Psoas muscle (tissue), 8 donors: Measurements from ENCODE around the gene MED22. TPM values are rescaled to one million over a fixed set of nuclear protein-coding genes. Genes with fewer than 3 reads are reported as not detected.

Source experiments
- ATAC-seq, 4 donors: fragments of 200-7000 bp; cut with Tn5 transposase; one replicate each; pipeline ENCODE4 v1.9.1; 2020; ENCODE audit warnings: moderate library complexity in 3 of 4, mild to moderate bottlenecking in 2 of 4
- DNase-seq, 2 donors: peaks; one replicate each; pipeline ENCODE4 v3.0.0-alpha.2; 2020
- H3K27ac ChIP-seq: fragments of 200-600 bp; one replicate; pipeline ENCODE4 v1.8.0; 2022
- H3K27me3 ChIP-seq, 3 donors: fragments of 200-600 bp in 1 of 3; one replicate each; pipeline versions ENCODE4 v1.6.1 to v1.8.0; 2013 to 2022; ENCODE audit warnings: low read length in 2 of 3, mild to moderate bottlenecking in 2 of 3, moderate library complexity in 1 of 3; ENCODE audit not compliant: insufficient read depth in 3 of 3
- H3K36me3 ChIP-seq, 2 donors: fragments of 200-600 bp in 1 of 2; one replicate each; pipeline versions ENCODE4 v1.6.1 to v1.8.0; 2013 to 2022; ENCODE audit warnings: low read depth in 1 of 2, mild to moderate bottlenecking in 1 of 2, moderate library complexity in 1 of 2; ENCODE audit not compliant: insufficient read depth in 1 of 2
- H3K4me1 ChIP-seq: fragments of 200-600 bp; one replicate; pipeline ENCODE4 v1.8.0; 2022
- H3K4me3 ChIP-seq: fragments of 200-600 bp; one replicate; pipeline ENCODE4 v1.8.0; 2022; ENCODE audit warnings: mild to moderate bottlenecking
- H3K9me3 ChIP-seq: fragments of 200-600 bp; one replicate; pipeline ENCODE4 v1.8.0; 2022
- WGBS, 3 donors: extraction: QIAGEN DNeasy Blood & Tissue Kit; methylation state at CpG; one replicate each; pipeline versions ENCODE4 v1.1.6 to v1.1.7; 2013; 5-methylcytosine and 5-hydroxymethylcytosine counted together
- intact Hi-C, 2 donors: fragments of 100-400 bp; cut with DNase I; formaldehyde crosslinking; loops; one replicate each; pipeline versions ENCODE4 v1.11.0 to v1.14.2; 2022
- polyA plus RNA-seq, 3 donors: library from polyadenylated mRNA; stranded (reverse); fragments of 200-250 nt; gene quantifications; one replicate each; pipeline ENCODE4 v1.2.3, GENCODE V29; 2013
- total RNA-seq, 4 donors: library from RNA; stranded (reverse); fragmentation: NEBNext Ultra II Directional in 2 of 4; extraction: Animal tissue kit (Norgen Biotek cat#: 25700) in 2 of 4; gene quantifications; one replicate each; pipeline versions ENCODE4 v1.2.1 to v1.2.4, GENCODE V29; 2021 to 2023
- TF ChIP-seq, protein P1 (sequence below): fragments of 200-600 bp; IDR thresholded peaks from one replicate; pipeline ENCODE4 v1.8.0; 2022; ENCODE audit warnings: antibody characterized with exemption
- donor health status: healthy with polysubstance abuse.
- donor health status: DM: no; HTN: no; CAD: no; lungs with moderate emphysema.
- donor health status: Bipolar disorder and iron deficiency.
- donor health status: healthy.
- donor health status: DM: yes; HTN: yes; CAD: no.
- donor health status: DM: no; HTN: no; CAD: no.
- donor health status: DM: no; HTN: no; CAD: no.
- donor health status: DM: yes; HTN: yes; CAD: no.

Gene MED22
- total and polyA plus RNA-seq, 7 donors: 7.5 to 43.5 (median 14.4) TPM

DNA sequence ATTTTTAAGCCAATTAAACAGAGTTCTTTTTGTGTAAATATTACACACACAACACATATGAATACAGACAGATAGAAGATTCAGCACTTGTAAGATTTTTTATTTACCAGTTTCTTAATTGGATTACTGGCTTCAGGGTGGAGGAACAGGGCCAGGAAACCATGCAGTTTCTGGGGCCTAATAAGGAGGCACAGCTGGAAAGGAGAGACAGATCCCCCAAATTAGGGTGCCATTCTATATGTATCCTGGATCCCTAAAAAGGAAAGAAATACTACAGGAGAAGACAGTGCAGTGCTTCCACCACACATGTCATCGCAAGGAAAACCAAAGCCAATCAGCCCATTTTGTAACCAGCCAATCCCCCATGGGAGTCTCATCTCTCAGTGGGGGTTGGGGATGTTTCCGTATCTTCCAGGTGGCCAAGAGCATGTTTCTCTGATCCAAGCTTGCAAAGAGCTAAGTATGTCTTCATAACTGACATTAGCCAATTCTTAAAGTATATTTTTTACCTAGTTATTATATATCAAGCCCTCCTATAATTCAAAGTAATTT, 57.1 kb downstream of the MED22 start:
- no peak overlapping the region for H3K4me3 ChIP-seq
- peaks cover 6% of the 10 kb centered on the region for H3K9me3 ChIP-seq
- no peak overlapping the region for H3K27ac ChIP-seq
- H3K4me1 ChIP-seq: no peaks in the 10 kb centered on the region
- TF ChIP-seq, protein P1, sequence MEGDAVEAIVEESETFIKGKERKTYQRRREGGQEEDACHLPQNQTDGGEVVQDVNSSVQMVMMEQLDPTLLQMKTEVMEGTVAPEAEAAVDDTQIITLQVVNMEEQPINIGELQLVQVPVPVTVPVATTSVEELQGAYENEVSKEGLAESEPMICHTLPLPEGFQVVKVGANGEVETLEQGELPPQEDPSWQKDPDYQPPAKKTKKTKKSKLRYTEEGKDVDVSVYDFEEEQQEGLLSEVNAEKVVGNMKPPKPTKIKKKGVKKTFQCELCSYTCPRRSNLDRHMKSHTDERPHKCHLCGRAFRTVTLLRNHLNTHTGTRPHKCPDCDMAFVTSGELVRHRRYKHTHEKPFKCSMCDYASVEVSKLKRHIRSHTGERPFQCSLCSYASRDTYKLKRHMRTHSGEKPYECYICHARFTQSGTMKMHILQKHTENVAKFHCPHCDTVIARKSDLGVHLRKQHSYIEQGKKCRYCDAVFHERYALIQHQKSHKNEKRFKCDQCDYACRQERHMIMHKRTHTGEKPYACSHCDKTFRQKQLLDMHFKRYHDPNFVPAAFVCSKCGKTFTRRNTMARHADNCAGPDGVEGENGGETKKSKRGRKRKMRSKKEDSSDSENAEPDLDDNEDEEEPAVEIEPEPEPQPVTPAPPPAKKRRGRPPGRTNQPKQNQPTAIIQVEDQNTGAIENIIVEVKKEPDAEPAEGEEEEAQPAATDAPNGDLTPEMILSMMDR: no peak
- 84 to 88% (median 87%) methylated on average over 2 of the region's 2 CpGs for WGBS, 3 donors
- no peaks in the 10 kb centered on the region for H3K36me3 ChIP-seq
- no peak for DNase-seq
- no peak for ATAC-seq
- intact Hi-C loops: no loop called here
- H3K27me3 ChIP-seq: peaks cover 0 to 37% (median 4%) of the 10 kb centered on the region in 3 donors

Other genes starting within 250 kb of the MED22 start
- 10 to 100 TPM; 13.3 to 64.6 (median 21.4) TPM for gene RALGDS, start 226.9 kb downstream of the MED22 start, total RNA-seq
- 10 to 100 TPM; 12.3 to 21.1 (median 17.2) TPM for gene RALGDS, start 226.9 kb downstream of the MED22 start, polyA plus RNA-seq
- 1 to 10 TPM; 2.0 to 4.4 (median 3.3) TPM for gene GBGT1, start 184.2 kb downstream of the MED22 start, total RNA-seq
- 1 to 10 TPM; 1.6 to 2.9 (median 2.7) TPM for gene GBGT1, start 184.2 kb downstream of the MED22 start, polyA plus RNA-seq
- gene OBP2B, start 138.9 kb downstream of the MED22 start, total RNA-seq: not detected
- not detected for gene OBP2B, start 138.9 kb downstream of the MED22 start, polyA plus RNA-seq
- gene ABO, start 72.9 kb downstream of the MED22 start, total RNA-seq: under 1 TPM; 0.37 to 0.86 (median 0.72) TPM
- under 1 TPM; 0.03 to 0.51 (median 0.14) TPM for gene ABO, start 72.9 kb downstream of the MED22 start, polyA plus RNA-seq
- 10 to 100 TPM; 11.4 to 27.3 (median 16.0) TPM for gene SURF6, start 11.9 kb downstream of the MED22 start, total RNA-seq
- gene SURF6, start 11.9 kb downstream of the MED22 start, polyA plus RNA-seq: 10 to 100 TPM; 27.7 to 43.0 (median 36.3) TPM
- gene RPL7A, start 87 bp upstream of the MED22 start, total RNA-seq: 1,000 to 10,000 TPM; 1,013 to 1,526 (median 1,062) TPM
- 1,000 to 10,000 TPM; 1,923 to 3,403 (median 2,177) TPM for gene RPL7A, start 87 bp upstream of the MED22 start, polyA plus RNA-seq
- 10 to 100 TPM; 27.7 to 54.9 (median 45.5) TPM for gene SURF1, start 8.4 kb upstream of the MED22 start, total RNA-seq
- gene SURF1, start 8.4 kb upstream of the MED22 start, polyA plus RNA-seq: 100 to 1,000 TPM in 1 of 3 donors, 10 to 100 TPM in 2; 63.1 to 127 (median 77.0) TPM
- gene SURF2, start 8.4 kb upstream of the MED22 start, total RNA-seq: 10 to 100 TPM; 10.9 to 13.8 (median 13.3) TPM
- gene SURF2, start 8.4 kb upstream of the MED22 start, polyA plus RNA-seq: 10 to 100 TPM; 19.7 to 50.6 (median 38.7) TPM
- 10 to 100 TPM; 45.6 to 69.4 (median 66.8) TPM for gene SURF4, start 27.9 kb upstream of the MED22 start, total RNA-seq
- 100 to 1,000 TPM in 1 of 3 donors, 10 to 100 TPM in 2; 47.9 to 120 (median 88.0) TPM for gene SURF4, start 27.9 kb upstream of the MED22 start, polyA plus RNA-seq
- gene STKLD1, start 28.2 kb upstream of the MED22 start, total RNA-seq: under 1 TPM; 0.28 to 0.69 (median 0.46) TPM
- under 1 TPM; 0.07 to 0.69 (median 0.46) TPM for gene STKLD1, start 28.2 kb upstream of the MED22 start, polyA plus RNA-seq
- 10 to 100 TPM; 23.8 to 31.2 (median 28.6) TPM for gene REXO4, start 69.9 kb upstream of the MED22 start, total RNA-seq
- 10 to 100 TPM; 31.7 to 75.2 (median 54.9) TPM for gene REXO4, start 69.9 kb upstream of the MED22 start, polyA plus RNA-seq
- gene ADAMTS13, start 74.2 kb upstream of the MED22 start, total RNA-seq: 1 to 10 TPM; 2.0 to 6.7 (median 2.5) TPM
- 1 to 10 TPM in 2 of 3 donors, under 1 TPM in 1; 0.73 to 2.6 (median 1.8) TPM for gene ADAMTS13, start 74.2 kb upstream of the MED22 start, polyA plus RNA-seq
- 1 to 10 TPM; 2.8 to 9.4 (median 7.2) TPM for gene CACFD1, start 111.8 kb upstream of the MED22 start, total RNA-seq
- 1 to 10 TPM; 4.4 to 7.4 (median 5.6) TPM for gene CACFD1, start 111.8 kb upstream of the MED22 start, polyA plus RNA-seq
- gene SLC2A6, start 131.0 kb upstream of the MED22 start, total RNA-seq: 1 to 10 TPM; 1.2 to 2.7 (median 1.7) TPM
- 1 to 10 TPM; 1.3 to 2.2 (median 1.8) TPM for gene SLC2A6, start 131.0 kb upstream of the MED22 start, polyA plus RNA-seq
- 1 to 10 TPM in 1 of 4 donors, under 1 TPM in 1, not detected in 2; 0.44 to 4.5 TPM for gene MYMK, start 176.8 kb upstream of the MED22 start, total RNA-seq
- gene MYMK, start 176.8 kb upstream of the MED22 start, polyA plus RNA-seq: under 1 TPM in 2 of 3 donors, not detected in 1; 0.05 to 0.60 TPM
- gene ADAMTSL2, start 186.6 kb upstream of the MED22 start, total RNA-seq: 1 to 10 TPM in 2 of 4 donors, under 1 TPM in 2; 0.34 to 5.4 (median 2.4) TPM
- under 1 TPM; 0.21 to 0.75 (median 0.29) TPM for gene ADAMTSL2, start 186.6 kb upstream of the MED22 start, polyA plus RNA-seq